K562 (cell line): ENCODE measurements around the gene OR8A1. TPM values are rescaled to one million over a fixed set of nuclear protein-coding genes. Genes with fewer than 3 reads are reported as not detected.

Source experiments
- ARHGAP35 ChIP-seq: fragments of 450-650 bp; IDR thresholded peaks from 2 replicates; pipeline ENCODE4 v1.6.1; 2018; ENCODE audit not compliant: partially characterized antibody
- ARID2 ChIP-seq: fragments of 450-650 bp; IDR thresholded peaks from 2 replicates; pipeline ENCODE4 v1.6.1; 2017; ENCODE audit warnings: antibody characterized with exemption, mild to moderate bottlenecking
- BCLAF1 ChIP-seq, 2 experiments: fragments of 450-650 bp in 1 of 2; IDR thresholded peaks; 2 replicates each; pipeline ENCODE4 v1.6.1; 2011 to 2017; ENCODE audit warnings: low read depth in 2 of 2, antibody characterized with exemption in 1 of 2, borderline replicate concordance in 1 of 2, low read length in 1 of 2, mild to moderate bottlenecking in 1 of 2, mixed read lengths in 1 of 2; ENCODE audit not compliant: control insufficient read depth in 1 of 2
- CGGBP1 ChIP-seq: fragments of 250-450 bp; sonication (Bioruptor Pico); IDR thresholded peaks from 2 replicates; pipeline ENCODE4 v1.9.0; 2021; ENCODE audit warnings: mild to moderate bottlenecking
- HDAC2 ChIP-seq: fragments of 450-650 bp; IDR thresholded peaks from 2 replicates; pipeline ENCODE4 v1.6.1; 2016; ENCODE audit warnings: mild to moderate bottlenecking
- MCM5 ChIP-seq: fragments of 450-650 bp; IDR thresholded peaks from 2 replicates; pipeline ENCODE4 v1.6.1; 2016; ENCODE audit warnings: low read depth
- NR3C1 ChIP-seq: sonication (generic); formaldehyde crosslinking; IDR thresholded peaks from 2 replicates; pipeline ENCODE4 v1.8.1; 2022; ENCODE audit warnings: missing genetic modification reagents
- NRF1 ChIP-seq, 2 experiments: fragments of 450-650 bp; IDR thresholded peaks in 1 of 2; conservative IDR thresholded peaks in 1 of 2; 2 replicates each; pipeline ENCODE4 v1.6.1; 2014; ENCODE audit warnings: mild to moderate bottlenecking in 2 of 2
- PCBP1 ChIP-seq: fragments of 200-400 bp; formaldehyde crosslinking; IDR thresholded peaks from 2 replicates; pipeline ENCODE4 v1.6.1; 2018; ENCODE audit warnings: mild to moderate bottlenecking, low read depth, low read length; ENCODE audit not compliant: poor library complexity, severe bottlenecking
- PHF8 ChIP-seq: fragments of 200-600 bp; sonication (generic); IDR thresholded peaks from 2 replicates; pipeline ENCODE4 v1.6.1; 2012; ENCODE audit warnings: mixed run types, mild to moderate bottlenecking, inconsistent platforms, low read length, moderate library complexity, borderline replicate concordance
- PTTG1 ChIP-seq: fragments of 450-650 bp; IDR thresholded peaks from 2 replicates; pipeline ENCODE4 v1.6.1; 2016; ENCODE audit warnings: low read depth, mild to moderate bottlenecking, missing genetic modification characterization, missing compliant biosample characterization
- RNF2 ChIP-seq: sonication (generic); IDR thresholded peaks from 2 replicates; pipeline ENCODE4 v1.6.1; 2016
- SIRT6 ChIP-seq: IDR thresholded peaks from one replicate; pipeline ENCODE4 v1.6.1; 2012; ENCODE audit warnings: low read depth, mild to moderate bottlenecking, control low read depth, inconsistent platforms, low read length, moderate library complexity
- TCF15 ChIP-seq: fragments of 250-450 bp; sonication (Bioruptor Pico); IDR thresholded peaks from 2 replicates; pipeline ENCODE4 v1.8.0; 2022; ENCODE audit warnings: moderate library complexity, mild to moderate bottlenecking, inconsistent platforms
- THRA ChIP-seq: fragments of 450-650 bp; IDR thresholded peaks from 2 replicates; pipeline ENCODE4 v1.6.1; 2017; ENCODE audit warnings: mild to moderate bottlenecking, moderate library complexity
- ZBTB49 ChIP-seq: sonication (generic); formaldehyde crosslinking; IDR thresholded peaks from 2 replicates; pipeline ENCODE4 v1.8.0; 2022; ENCODE audit warnings: missing genetic modification reagents, mild to moderate bottlenecking, borderline replicate concordance
- ZKSCAN3 ChIP-seq: fragments of 250-450 bp; sonication (Bioruptor Pico); IDR thresholded peaks from 2 replicates; pipeline ENCODE4 v1.4.0; 2020
- ZNF217 ChIP-seq: sonication (generic); formaldehyde crosslinking; IDR thresholded peaks from 2 replicates; pipeline ENCODE4 v1.8.0; 2022; ENCODE audit warnings: mild to moderate bottlenecking, missing genetic modification reagents
- ZNF444 ChIP-seq: fragments of 250-450 bp; sonication (Bioruptor Pico); IDR thresholded peaks from 2 replicates; pipeline ENCODE4 v1.4.0; 2020; ENCODE audit warnings: mild to moderate bottlenecking, moderate library complexity
- ZNF707 ChIP-seq: fragments of 250-450 bp; sonication (Bioruptor Pico); conservative IDR thresholded peaks from 2 replicates; pipeline ENCODE4 v1.8.0; 2022; ENCODE audit warnings: inconsistent platforms, mild to moderate bottlenecking, moderate library complexity
- ZNF785 ChIP-seq: fragments of 250-450 bp; sonication (Bioruptor Pico); IDR thresholded peaks from 2 replicates; pipeline ENCODE4 v1.4.0; 2020; ENCODE audit warnings: mild to moderate bottlenecking
- ZZZ3 ChIP-seq: fragments of 450-650 bp; IDR thresholded peaks from 2 replicates; pipeline ENCODE4 v1.6.1; 2016; ENCODE audit warnings: antibody characterized with exemption, mild to moderate bottlenecking, moderate library complexity
- polyA plus RNA-seq, 8 experiments: library from polyadenylated mRNA; depleted of rRNA in 4 of 8; stranded (reverse) in 5 of 8; unstranded in 3 of 8; fragments of >200 nt; fragmentation: Nextera tagmentation in 2 of 8; fragmentation: Illumina TruSeq in 1 of 8; extraction: Ambion mirVana in 2 of 8; extraction: Trizol in 1 of 8; gene quantifications; 2 replicates each; pipeline versions ENCODE4 v1.2.1 to v1.2.3, GENCODE V29; 2011 to 2014; ENCODE audit warnings: inconsistent platforms in 1 of 8, missing spikeins in 1 of 8
- total RNA-seq, 7 experiments: library from RNA; depleted of rRNA in 6 of 7; stranded (reverse); fragments of >200 nt in 6 of 7; fragmentation: Illumina TruSeq in 2 of 7; extraction: Trizol in 2 of 7; gene quantifications; 2 replicates each; pipeline versions ENCODE4 v1.2.1 to v1.2.3, GENCODE V29; 2011 to 2021; ENCODE audit warnings: low replicate concordance in 1 of 7

OR8A1 gene
- total and polyA plus RNA-seq, 9 of the 15 experiments (the other 6 are each of a cell fraction or from before 2014, with no cell fraction given), result 0.27 to 2.7 (median 1.4) TPM

GRCh38 chr11:124536520-124536919, 33.3 kb upstream of the OR8A1 start (continued):
- TF ChIP-seq ARHGAP35 (no peak), RNF2 (no peak), TCF15 (CRISPR knock-in tag) (no peak), ZKSCAN3 (no peak), THRA (no peak), PTTG1 (tag) (no peak), ARID2 (no peak), ZNF707 (CRISPR knock-in tag) (no peak), PCBP1 (no peak), ZBTB49 (CRISPR knock-in tag) (no peak), PHF8 (no peak), ZNF444 (CRISPR knock-in tag) (no peak), BCLAF1 (IDR thresholded peaks at IDR 0.05; ENCODE audit: borderline replicate concordance in 1 of 2, control insufficient read depth in 1 of 2, low read depth in 2 of 2, low read length in 1 of 2) (no peak), NRF1 (conservative IDR thresholded peaks at IDR 0.05 in 1 of 2, IDR thresholded peaks at IDR 0.05 in 1 of 2) (peak in 1 of 2 experiments; percentile 34; a peak in 1 of 4 replicates), MCM5 (no peak), SIRT6 (no peak), CGGBP1 (no peak), ZNF785 (CRISPR knock-in tag) (no peak), ZNF217 (CRISPR knock-in tag) (no peak), NR3C1 (CRISPR knock-in tag) (no peak), ZZZ3 (no peak), HDAC2 (no peak)
